NCI-H1417 (cell line): Measurements from ENCODE around the gene POLG2.
A peak's percentile ranks its signal among the peaks of the same experiment; 100 is the strongest.

Source experiments
- DNase-seq, 3 experiments: peaks; one replicate each; lab custom pipeline; 2025; lab: John Stamatoyannopoulos, UW

The POLG2 gene

DNA sequence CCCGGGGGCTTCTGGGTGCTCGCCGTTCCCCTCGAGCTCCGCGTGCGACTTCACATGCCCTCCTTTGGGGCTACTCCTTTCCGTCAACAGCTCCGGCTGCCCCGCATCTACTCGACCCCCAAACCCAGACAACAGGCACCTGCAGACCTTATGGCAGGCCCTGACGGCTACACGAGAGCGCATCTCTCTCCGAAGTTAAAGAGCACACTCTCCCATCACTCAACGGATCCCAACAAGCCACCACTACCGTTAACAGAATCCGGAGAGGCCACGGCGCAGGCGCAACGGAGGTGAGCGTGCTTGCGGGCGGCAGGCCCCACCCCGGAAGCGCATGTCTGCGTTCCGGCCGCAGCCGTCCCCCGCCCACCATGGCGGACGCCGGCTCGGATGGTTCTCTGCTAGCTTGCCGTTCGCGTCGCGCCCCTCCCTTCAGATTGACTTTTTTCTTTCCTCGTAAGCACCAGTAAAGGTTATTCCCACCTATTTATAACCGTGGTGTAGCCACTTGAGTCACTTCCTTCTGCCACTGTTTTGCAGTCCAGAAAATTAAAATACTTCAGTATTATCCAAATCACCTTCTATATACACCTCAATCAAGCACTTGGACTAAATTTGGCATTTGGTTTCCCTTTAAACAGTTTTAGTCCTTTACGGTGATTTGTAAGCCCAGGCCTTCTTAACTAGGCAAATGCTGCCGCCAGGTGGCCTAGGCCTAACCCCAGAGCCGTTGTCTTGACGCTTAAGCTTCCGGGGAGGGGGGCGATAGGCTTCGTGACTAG lies at the start of gene POLG2:
Gene POLG2, minus strand, starts transcription at position 269 of the 779 bp plus-strand sequence. Its CDS starts 86 bp downstream, at position 183.
- DNase-seq: peak; percentile 91 to 95 (median 92)

DNA sequence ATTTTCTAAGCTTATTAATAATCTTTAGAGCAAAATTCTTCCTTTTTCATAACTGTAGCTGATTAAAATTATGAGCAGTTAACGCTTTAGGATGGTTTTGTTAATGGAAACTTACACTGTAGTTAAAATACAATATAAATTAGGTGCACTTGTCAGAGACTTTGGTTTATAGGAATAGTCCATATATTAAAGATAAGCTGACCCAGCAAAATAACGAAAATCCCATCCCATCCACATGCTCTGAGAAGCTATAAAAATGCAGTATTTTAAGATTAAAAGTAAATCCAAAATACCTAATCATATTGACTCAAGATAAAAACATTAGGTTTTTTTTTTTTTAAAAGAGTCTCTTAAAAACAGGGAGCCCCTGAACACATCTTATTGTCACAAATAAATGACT lies 47.9 kb upstream of the POLG2 start:
- DNase-seq: no peak

DNA sequence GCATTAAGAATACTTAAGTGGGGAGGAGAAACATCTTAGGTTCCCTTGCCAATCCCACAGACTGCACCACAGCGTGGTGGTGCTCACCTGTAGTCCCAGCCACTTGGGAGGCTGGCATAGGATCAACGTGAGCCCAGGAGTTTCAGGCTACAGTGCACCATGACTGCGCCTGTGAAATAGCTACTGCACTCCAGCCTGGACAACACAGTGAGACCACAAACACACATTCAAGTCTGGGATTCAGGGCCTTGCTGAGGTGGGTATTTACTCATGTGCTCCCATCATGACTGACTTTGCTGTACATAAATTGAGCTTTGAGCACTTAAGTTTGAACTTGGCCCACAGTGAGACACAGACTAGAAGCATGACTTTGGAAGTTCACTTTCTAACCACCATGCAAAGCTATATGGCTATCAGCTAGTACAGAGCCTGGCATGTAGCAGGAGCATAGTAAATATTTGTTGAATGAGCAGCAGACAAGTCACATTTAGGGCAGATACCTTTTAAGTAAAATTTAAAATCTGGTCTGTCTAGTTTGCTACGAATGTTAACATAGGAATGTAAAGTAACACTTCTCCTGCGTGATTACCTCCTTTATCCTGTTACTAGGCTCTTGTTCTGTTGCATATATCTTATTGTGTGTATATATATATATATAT lies 43.4 kb upstream of the POLG2 start:
- DNase-seq: no peak

DNA sequence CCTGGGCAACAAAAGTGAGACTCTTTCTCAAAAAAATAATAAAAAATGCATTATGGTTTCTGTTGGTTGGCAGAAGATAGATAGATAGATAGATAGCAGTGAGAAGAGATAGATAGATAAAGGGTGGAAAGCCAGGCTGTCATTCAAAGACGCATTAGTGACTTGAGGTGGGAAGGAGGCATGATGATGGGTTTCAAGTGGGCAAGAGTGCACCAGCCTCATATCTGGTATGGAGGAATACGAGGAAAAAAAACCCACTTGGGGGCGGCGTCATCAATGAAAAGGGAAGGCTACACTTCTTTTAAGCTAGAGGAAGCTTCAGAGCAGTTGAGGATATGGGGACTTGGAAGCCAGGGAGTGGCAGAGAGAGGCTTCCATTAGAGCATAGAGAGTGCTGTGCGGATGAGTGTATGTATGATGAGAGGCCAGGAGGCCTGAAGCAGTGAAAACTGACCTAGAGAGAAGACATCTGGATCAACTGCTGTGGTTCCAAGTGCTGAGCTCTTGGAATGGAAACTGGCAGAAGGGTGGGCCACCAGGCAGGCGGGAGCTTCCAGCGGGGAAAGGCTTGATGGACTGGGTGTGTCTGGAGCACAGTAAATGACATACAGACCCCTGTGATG lies 41.8 kb upstream of the POLG2 start:
- no peak for DNase-seq

DNA sequence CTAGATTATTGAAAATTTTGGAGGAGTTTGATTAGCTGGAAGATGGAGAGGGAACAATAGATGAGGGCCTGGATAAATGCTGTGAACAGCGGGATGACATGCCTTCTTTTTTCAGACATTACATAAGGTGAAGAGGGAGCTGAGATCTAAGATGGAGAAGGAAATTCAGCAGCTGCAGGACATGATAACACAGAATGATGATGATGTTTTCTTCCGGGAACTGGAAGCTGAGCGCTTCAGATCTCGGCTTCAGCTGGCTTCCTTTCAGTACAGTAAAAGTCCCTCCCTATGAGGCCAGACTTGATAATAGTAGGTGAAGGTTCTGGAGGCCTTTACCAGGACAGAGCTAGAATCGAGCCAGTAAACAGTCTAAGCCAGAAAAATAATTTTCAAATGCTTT lies 40.6 kb upstream of the POLG2 start:
- DNase-seq: no peak

DNA sequence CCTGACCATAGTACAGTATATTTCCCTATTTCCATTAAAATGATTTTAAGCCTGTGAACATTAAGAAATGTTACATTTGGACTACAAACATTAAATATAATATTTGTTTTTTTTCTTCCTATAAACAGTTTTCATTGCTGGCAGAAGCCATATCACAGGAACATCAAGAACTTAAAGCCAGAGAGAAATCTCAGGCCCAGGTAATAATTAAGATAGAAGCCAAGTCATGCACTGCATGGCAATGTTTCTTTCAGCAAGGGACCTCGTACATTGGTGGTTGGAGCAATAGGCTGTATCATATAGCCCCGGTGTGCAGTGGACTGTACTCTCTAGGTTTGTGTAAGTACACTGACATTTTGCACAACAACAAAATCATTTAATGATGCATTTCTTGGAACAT lies 40.1 kb upstream of the POLG2 start:
- no peak for DNase-seq

DNA sequence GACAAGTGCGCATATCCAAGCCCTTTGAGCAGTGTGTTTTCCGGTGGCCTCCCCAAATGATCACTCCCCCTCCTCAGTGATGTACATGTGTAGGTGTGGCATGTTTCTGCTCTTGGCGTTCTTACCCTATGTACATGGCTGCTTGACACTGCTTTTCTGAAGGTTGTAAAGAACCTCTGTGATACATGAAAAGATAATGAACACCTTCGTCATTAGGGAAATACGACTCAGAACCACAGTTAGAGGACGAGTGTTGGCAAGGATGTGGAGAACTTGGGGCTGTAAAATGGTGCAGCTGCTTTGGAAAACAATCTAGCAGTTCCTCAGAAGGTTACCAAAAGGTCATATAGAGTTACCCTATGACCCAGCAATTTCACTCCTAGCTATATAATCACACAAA lies 38.5 kb upstream of the POLG2 start:
- no peak for DNase-seq

DNA sequence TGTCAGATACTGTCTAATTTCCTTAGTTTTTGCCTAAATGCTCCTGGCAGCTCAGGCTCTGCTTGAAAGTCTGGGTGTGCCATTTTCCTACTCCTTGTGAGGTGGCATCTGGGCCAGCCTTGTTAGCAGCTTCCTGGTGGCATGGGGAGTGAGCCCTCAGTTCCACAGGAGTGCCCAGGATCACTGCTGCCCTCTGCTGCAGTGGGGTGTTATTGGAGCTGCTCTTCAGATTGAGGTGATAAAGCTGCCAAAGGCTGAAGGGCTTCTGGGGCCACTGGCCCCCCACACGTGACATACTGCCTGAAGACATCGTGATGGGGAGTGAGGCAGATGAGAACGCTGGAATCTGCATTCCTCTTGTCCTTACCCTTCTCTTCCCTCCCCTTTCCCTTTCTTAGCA lies 37.3 kb upstream of the POLG2 start:
- DNase-seq: no peak

DNA sequence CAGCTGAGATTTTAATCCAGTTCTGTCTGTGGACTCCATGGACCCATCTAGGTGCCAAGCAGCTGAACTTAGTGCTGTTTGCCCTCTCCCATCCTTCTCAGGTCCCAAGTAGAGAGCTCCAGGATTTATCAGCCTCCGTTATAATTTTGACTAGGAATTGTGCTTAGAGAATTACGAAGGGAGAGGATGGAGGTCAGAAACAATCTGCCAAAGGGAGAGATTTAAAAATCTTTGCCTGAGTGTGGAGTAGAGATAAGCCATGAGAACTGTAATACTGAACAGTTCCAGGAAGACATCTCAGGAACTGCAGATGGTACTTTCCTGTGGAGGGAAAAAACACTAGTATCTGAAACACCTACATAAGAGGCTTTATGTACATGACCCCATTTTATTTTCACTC lies 36.9 kb upstream of the POLG2 start:
- no peak for DNase-seq

DNA sequence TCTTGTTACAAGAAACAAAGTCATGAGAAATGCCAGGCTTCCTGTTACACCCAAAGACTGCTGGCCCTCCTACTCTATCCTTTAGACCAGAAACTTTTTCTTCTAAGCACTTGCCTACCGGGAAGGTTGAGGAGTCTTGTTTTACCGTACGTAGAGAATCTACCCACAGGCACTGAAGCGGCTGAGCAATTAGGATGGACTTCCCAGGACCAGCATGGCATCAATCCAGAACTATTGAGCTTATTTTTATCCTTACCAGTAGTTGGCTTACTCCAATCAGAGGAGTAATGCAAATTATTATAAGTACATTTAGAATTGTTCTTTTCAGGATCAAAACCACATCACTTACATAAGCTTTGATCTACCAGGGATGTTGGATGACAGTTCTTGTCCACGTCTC lies 35.6 kb upstream of the POLG2 start:
- DNase-seq: no peak

DNA sequence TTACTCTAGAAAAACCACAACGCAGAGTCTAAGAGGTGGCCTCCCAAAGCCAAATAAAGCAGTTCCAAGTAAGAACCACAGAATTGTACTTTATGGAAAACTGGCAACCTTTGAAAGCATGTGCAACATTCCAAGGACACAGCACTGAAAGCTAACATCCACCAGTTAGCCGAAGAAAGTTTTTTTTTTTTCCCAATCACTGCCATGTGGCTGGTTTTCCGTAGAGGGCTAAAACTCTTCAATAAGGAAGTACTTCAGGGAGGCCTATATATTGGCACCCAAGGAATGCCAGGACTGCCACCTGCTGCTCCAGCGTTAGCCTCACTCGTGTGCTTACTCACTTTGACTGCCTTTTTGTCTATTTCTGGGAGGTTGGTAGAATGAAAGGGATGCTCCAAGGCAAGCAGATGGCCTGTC lies 35.1 kb upstream of the POLG2 start:
- no peak for DNase-seq

DNA sequence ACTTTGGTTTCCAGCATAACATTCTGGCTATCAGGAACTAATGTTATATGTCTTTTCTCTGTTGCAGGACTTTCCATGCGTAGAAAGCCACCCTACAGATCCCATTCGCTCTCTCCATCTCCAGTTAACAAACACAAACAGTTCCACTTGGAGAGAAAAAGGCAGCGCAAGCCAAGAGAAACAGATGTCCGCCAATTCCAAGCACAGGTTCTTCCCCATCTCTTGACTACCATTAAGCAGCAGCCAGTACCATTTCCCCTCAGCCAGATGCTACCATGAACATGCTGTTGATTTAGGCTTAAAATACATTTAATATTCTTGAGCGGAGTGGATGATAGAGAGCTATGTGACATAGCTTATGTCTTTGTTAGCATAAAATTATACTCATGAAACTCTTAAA lies 32.4 kb upstream of the POLG2 start:
- no peak for DNase-seq

DNA sequence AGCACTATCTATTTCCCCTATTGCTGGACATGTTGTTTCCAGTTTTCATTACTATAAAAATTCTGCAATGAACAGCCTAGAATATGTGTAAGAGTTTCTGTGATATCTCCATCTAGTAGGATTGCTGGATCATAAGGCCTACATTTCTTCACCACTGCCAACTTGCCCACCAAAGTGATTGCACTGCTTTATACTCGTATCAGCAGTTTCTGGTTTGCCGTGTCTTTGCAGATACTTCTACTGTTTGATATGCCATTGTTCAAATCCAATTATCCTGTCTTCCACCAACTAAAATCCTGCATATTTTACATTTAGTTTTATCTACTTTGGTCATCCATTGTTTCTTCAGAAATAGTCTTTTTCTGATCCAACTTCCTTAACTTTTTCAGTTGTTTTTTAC lies 31.1 kb upstream of the POLG2 start:
- DNase-seq: no peak

DNA sequence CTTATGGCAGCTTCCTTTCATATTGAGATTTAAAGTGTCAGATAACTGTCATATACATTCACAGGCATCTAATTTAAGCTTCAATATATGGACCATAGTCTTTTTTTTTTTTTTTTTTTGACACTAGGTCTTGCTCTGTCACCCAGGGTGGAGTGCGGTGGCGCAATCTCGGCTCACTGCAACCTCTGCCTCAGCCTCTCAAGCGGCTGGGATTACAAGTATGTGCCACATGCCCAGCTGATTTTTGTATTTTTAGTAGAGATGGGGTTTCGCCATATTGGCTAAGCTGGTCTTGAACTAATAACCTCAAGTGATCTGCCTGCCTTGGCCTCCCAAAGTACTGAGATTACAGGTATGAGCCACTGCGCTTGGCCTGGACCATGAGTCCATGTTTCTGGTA lies 23.5 kb upstream of the POLG2 start:
- DNase-seq: no peak

DNA sequence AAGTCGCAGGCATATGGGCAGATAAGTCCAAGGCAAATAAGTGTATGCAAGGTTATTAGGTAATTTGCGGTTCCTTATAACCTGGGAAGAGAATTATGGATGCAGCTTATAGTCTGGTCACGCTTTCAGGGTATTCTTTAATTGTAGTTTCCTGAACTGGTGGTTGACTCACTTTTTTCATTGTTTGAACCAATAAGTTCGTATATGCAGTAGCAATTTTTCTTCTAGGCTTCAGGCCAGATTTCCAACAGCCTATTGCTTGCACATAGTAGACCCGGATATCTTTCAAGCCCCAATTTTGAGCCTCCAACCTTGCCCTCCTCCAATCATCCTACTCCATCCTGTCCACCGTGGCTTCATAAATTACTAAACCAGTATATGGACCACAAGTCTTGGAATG lies 22.7 kb upstream of the POLG2 start:
- DNase-seq: no peak

DNA sequence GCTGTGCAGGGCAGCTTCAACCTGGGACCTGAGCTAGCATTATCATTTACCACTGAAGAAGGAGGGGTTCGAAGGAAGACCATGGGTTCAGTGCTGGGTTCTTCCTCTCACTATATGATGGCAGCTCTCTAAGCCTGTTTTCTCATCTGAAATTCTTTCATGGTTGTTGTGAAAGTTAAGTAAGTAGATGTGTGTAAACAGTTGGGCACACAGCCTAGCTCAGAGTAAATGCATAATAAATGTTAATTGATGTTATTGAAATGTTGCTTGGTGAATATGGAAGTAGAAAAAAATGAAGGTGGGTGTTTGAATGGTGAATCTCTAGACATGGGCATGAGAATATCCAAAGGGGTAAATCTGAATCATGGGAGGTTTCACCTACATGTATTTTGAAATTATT lies 19.0 kb upstream of the POLG2 start:
- no peak for DNase-seq

DNA sequence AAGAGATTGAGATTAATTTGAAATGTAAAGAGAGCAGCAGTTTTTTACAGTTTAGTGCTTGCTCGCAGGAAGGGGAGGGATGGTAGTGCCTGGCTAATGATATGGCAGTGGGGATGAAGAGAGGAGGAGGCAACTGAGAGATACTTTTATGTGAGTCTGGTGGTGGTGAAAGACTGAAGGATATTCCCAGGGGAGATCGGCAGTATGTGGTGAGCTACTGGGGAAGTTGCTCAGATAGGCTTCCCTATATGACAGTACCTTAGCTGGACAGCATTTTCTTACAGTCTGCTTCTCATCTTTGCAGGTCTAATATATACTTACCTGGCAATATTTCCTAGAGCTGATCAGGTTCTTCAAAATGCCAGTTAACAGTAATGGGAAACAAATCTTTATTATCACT lies 18.6 kb upstream of the POLG2 start:
- DNase-seq: no peak

DNA sequence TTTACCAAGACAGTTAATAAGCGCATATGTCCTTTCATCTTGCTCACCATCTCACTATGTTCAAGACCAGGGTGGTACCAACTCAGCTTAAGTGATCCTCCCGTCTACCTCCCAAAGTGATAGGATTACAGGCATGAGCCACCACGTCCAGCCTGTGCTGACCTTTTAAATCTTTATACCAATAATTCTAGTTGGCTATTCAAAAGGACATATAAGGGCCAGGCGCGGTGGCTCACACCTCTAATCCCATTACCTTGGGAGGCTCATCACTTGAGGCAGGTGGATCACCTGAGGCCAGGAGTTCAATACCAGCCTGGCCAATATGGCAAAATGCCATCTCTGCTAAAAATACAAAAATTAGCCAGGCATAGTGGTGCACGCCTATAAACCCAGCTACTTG lies 12.3 kb upstream of the POLG2 start:
- no peak for DNase-seq

DNA sequence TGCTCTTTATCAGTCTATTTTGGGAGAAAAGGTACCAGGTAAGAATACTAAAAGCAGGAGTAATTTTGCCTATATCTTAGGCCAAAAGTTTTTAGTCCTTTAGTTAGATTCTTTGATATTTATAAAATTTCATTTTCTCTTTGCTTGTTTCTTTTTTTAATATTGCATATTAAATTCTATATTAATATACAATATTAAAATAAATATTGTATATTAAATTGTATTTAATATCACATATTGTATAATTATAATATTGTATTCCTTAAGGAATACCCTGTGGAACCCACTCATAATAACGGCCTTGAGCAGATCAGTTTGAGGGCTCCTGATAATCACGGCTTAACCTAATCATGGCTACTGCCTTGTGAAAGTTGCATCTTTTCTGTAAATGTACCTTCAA lies 11.8 kb upstream of the POLG2 start:
- DNase-seq: no peak

DNA sequence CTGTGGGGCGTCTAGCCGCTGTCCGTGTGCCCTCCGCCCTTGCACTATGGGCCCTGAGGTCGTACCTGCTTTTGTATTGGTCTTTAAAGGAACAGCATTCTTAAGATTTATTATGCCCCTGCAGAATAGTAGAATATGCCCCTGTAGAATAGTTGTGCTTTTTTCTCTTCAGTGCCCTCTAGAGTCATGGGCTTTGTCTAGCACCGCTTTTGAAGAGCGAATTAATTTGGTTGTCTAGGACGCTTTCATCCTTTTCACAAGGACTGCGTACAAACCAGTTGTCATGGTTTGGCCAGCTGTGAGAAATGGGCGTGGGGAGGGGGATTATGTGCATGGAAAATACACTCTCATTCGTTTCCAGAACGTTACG lies 10.5 kb upstream of the POLG2 start:
- peak in 2 of 3 experiments; percentile 54 to 82 for DNase-seq

DNA sequence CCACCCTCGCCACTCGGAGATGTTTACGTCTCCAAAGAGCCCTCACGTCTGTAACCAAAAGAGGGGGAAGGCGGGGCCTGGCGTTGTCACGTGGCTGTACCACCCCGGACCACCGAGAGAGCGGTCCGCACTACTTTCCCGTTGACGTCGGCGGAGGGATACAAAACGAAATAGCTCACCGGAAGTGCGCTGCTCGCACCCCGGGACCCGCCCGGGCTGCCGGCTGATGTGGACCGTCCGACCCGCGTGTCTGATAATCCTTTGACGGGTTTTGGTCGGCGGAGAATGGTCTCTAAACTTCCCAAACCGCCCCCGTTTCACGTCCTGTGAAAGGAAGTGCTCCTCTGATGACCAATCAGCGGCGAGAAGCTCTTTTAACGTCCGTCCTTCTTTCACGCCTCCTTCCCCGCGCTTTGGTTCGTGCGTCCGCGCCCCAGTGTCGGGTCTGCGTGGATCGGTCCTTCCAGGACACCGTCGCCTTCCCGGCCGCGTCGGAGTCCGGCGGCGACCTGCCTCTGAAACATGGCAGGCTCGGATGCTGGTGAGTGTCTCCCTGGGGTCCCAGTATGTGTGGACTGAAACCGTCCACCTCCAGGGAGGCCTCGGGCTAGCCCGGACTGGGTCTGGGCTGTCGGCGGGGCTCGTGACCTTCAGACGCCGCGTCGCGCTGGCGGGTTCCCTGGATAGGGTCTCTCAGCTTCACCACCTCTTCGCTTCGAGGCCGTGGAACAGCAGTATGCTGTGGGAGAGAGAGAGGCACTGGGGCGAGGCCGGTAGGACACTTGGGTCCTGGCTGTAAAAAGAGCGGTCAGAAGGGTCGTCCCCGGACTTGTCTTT lies 9.9 kb upstream of the POLG2 start, which contains the start of gene CEP95:
Gene CEP95, plus strand, starts transcription at position 402 of the 837 bp plus-strand sequence. Its CDS starts 121 bp downstream, at position 523.
- DNase-seq: peak; percentile 96 to 99 (median 99)

DNA sequence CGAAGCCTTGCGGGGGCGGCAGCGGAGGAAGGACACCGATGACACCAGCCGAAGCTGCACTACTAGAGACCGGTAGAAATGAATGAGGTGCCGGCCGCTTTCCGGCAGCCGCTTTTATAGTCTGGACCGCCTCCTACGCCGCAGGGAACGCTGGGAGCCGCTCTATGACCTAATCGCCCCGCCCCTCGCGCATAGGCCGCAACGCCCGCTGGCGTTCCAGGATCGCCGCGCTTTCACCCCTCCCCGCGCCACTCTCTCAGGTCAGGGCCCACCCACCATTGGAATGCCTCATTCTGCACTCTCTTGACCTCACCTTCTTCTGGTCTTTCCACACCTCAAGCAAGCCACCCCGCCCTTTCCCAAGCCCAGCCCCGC lies 9.3 kb upstream of the POLG2 start, which contains the start of gene DDX5:
Gene DDX5, minus strand, starts transcription at position 89 of the 375 bp plus-strand sequence. CDS start 170 bp downstream, outside the sequence.
- peak; percentile 96 to 99 (median 99) for DNase-seq
